Posterior cingulate gyrus (tissue), 11 donors: ENCODE measurements around the gene ELMO1.

Source experiments
- DNase-seq, 10 donors: peaks; one replicate each; pipeline versions ENCODE4 v3.0.0 to v3.0.0-alpha.2; 2020 to 2021; ENCODE audit warnings: mixed read lengths in 3 of 10
- intact Hi-C: fragments of 100-400 bp; cut with DNase I; formaldehyde crosslinking; loops from one replicate; pipeline ENCODE4 v1.15.1; 2023

Gene ELMO1

DNA sequence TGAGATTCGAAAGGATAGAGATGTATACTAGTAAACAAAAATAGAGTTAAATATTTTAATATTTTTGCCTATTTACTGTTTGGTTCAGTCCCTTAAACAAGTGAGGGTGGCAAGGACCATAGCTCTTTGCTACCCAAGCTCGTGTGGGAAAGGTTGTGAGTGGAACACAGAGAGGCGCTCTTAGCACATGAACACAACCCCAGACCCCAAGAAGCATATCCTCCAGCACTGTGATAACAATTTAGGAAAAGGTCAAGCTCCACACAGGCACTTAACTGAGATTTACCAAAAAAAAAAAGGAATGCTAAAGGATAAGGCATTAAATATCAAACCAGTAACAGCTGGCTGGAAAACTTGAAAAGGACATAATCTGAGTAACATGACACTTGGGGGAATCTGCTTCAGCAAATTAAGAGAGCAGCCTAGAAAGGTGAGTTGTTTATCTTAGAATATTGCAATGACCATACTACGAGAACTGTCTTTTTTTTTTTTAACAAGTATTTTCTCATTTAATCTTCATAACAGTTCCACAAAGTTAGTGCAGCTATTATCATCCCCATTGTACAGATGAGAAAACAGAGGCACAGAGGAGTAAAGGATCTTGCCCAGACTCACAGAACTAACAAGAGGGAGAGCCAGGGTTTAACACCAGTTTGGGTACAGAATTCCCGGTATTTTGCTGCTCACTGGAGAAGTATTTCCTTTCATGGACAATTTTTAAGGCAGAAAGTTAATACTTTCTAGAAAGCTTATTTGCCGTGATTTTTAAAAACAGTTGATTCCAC is 420.9 kb downstream of the ELMO1 start:
- intact Hi-C loops, result no loop called here
- DNase-seq, result no peak

DNA sequence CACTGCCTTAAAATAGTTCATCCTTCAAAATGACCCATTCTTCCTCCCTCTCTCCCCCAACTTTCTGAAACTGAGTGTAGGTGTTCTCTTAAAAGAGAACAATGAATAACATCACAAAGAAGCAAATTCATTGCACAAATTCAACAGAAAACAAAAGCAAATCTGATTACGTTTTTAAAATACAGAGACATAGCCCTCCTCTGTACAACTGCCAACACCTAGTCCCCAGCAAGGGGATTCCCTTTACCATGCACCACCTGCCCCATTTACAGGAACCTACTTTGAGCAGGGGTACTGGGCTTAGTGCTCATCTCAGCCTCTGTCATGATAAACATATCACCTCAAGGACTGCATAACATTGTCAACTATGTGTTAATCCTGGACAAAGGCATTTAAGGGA is 421.6 kb downstream of the ELMO1 start:
- DNase-seq, result no peak
- intact Hi-C loops, result no loop called here

DNA sequence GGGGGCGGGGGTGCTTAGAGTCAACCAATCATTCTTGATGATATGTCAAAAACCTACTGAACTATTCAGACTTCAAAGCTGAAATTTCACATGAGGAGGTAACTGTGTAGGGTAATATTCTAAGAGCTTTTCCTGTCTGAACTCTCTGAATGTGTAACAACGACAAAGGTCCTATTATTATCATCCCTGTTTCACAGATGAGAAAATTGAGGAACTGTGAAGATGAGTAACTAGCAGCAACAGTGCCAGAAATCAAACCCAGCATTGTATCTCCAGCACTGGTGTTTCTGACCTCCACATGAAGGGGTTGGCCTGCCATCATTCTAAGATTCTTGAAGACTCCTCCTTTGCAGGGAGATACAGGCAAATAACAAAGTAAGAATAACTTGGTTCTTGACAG is 429.7 kb downstream of the ELMO1 start:
- intact Hi-C loops, result no loop called here
- DNase-seq, result no peak

DNA sequence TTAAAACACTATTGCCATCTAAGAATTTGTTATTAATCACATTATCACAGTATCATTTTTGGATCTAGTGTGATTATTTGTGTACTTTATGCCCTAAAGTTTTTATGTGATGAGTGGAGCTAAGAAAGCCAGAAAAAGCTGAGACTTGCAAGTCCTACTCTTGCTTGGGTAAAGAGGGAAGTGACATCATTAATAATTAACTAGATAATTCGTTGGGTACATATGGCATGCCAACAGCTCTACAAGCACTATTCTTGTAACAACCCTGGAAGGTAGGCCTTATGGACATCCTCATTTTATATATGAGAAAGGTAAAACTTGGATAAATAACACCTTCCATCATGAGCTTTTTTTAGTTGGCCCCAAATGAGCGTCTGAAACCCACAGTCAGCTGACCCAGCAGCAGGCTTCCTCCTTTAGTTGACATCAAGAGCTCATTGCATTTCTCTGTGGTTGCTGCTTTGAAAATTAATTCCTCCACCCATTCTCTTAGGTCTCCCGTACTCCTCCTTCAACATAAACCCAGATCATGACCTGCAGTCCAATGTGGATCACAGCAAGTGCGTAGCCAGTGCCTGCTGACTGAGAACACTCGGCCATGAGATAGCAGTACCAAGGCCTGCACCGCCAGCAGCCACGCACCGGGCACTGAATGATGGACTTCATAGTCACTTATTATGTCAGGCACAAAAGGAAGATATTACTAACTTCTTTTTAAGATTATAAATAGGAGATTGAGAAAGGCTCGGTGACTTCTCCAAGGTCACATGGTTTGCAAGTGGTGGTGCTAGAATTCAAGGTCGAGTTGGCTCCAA is 432.4 kb downstream of the ELMO1 start:
- intact Hi-C loops, result no loop called here
- no peak for DNase-seq

DNA sequence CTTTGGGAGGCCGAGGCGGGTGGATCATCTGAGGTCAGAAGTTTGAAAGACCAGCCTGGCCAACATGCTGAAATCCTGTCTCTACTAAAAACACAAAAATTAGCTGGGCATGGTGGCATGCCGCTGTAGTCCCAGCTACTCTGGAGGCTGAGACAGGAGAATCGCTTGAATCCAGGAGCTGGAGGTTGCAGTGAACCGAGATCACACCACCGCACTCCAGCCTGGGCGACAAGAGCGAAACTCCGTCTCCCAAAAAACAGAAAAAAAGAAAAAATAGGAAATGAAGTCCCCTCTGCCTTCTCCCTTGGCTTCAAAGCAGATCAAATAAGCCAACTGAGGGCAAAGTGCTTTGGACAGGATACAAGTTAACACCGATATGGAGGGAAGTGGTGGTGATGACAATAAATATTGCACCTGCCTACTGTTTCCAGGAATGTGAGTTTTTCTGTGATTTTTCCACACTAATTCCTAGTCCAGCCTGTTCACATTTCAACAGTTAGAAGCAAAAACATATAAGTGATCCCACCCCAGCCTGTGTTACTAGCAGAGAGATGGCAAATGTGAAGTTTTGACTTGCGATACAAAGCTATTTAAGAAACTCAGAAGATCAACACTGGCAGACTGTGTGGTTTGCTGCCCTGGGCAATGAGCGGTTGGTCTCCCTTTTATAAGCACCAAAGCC is 433.2 kb downstream of the ELMO1 start:
- intact Hi-C loops, result no loop called here
- DNase-seq, result no peak

DNA sequence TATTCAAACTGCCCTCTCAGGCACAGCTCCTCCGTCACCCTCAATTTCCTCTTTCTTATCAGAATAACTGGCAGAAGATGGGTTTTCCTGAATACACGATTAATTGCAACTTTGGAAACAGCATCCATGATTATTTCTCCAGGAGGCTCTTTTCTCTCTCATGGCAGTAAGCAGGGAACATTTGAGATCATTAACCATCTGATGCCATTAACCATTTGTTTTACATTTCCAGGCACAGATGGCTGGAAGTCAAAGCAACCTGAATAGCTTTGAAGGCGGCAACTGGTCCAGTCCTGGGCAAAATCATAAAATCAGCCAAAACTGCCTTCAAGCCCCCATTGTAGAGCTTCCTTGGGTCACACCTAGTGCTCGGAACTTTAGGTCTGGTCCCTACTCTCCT is 434.9 kb downstream of the ELMO1 start:
- no peak for DNase-seq
- intact Hi-C loops, result no loop called here

DNA sequence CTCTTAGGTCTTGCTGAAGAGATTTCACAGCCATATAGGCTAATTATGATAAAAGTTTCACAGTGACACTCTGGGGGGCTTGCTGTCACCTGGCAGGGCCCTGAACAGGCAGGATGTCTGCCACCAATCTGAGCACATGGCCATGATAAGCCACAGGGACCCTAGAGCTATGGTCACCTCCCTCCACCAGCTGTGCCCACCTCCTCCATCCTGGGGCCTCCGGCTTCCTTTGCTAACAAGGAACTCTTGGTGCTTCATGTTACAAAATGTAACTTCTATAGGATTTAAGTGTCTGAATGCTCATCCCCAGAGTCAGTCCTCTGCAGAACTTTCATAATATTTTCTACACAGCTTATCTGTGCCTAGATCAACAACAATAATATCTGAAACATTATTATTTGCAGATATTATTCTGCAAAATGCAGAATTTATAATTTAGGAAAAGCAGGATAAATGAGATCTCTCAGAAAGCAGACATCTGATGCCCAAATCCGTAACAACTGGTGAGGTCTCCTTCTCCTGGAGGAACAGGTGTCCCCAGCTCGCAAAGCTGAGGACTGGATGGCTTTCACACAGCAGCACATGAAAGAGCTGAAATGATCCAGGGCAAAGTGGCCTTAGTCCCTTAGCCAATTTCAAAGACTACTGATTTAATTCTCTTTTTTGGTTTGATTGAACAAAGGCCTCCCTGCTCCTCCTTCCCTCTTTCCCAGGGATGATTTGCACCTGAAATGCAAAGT is 437.3 kb downstream of the ELMO1 start:
- no peak for DNase-seq
- intact Hi-C loops, result no loop called here

DNA sequence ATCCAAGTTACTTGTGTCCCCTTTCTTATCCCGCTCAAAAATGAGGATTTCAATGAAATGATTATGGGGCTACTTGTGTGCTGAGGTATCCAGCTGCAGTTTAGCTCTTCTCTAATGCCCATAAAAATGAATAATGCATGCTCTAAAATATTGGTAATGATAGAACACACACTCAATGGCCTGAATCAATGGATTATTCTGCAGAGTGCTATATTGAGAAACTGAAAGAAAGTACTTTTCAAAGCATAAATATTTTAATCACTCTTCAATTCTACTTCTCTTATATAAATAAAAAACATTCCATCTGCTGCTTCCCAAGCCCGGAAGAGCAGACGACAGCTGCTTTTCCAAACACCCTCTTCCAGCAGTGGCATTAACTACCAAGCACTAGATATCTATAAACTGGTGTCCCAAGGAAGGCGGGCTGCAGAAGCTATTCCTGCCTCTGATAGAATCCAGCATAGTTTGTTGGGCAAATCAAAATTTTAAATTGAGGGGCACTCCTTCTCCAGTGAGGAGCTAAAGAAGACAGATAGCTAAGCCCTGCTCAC is 439.5 kb downstream of the ELMO1 start:
- intact Hi-C loops, result no loop called here
- no peak for DNase-seq

DNA sequence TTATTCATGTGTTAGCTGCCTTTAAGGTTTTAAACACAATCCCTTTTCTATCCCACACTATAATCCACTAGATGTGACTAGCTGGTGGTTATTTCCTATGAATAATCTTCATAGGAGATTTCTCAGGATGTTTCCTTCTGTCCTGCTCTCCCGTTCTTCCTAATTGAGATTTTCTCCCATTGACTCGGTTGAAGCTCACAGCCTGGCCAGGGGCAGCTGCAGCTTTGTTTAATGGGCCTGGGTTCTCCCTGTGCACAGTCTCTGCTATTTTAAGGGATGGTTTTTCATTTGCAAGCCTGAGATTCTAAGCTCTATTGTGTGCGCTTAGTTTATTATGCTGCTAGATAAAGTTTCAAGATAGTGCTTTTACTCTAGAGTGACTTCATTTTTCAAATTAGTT is 441.0 kb downstream of the ELMO1 start:
- intact Hi-C loops, result no loop called here
- no peak for DNase-seq

DNA sequence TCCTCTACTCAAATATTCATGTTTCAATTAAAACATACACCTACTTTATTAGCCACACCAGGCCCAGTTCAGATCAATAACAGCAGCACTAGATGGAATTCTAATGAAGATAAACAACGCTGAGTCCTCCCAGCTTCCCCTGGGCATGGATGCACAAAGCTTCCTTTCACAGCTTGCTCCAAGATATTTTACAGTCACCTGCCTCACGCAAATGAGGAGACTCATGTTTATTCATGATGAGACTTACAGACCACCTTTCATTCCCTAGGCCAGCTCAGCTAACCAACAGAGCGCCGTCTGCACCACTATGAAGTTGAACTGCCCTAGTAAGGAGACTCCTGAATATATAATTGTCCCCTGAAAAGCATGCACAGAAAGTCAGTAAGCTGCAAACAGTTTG is 441.4 kb downstream of the ELMO1 start:
- no peak for DNase-seq

DNA sequence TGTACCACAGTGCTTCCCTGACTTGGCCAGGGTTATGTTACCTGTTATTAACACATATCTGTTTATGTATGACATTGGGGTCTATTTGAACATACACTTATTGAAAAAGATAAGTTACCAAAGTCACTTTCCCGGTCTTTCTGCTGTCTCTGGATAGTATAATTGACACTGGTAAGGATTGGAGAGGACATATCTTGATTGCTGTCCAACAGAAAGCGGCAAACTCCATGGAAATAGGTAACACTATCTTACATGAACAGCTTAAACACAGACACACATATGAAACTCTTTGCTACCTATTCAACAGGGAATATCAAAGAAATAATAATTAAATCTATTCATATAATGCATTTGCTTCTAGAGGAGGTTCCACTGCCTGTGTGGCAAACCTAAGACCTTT is 441.9 kb downstream of the ELMO1 start:
- intact Hi-C loops, result no loop called here
- no peak for DNase-seq

More for the DNA sequence above, 441.4 kb downstream of the ELMO1 start:
- intact Hi-C loops, result no loop called here

DNA sequence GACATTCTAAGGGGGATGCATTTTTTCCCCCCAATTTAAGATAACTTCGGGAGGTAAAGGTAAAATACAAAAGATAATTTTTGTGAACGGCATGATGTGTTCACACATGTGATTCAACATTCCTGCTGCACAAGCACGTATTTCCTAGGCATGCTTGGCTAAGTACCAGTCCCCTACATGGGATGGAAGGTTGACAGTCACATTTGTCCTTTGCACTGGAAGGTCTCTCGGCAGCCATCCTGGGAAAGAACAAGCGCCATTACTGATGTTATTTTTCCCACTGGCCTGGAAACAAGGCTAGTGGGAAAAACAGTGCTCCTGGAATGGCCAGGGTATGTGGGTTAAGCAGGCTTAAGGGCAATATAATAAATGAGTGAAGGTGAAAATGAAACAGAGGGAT is 448.2 kb downstream of the ELMO1 start:
- DNase-seq, result no peak
- intact Hi-C loops, result no loop called here

DNA sequence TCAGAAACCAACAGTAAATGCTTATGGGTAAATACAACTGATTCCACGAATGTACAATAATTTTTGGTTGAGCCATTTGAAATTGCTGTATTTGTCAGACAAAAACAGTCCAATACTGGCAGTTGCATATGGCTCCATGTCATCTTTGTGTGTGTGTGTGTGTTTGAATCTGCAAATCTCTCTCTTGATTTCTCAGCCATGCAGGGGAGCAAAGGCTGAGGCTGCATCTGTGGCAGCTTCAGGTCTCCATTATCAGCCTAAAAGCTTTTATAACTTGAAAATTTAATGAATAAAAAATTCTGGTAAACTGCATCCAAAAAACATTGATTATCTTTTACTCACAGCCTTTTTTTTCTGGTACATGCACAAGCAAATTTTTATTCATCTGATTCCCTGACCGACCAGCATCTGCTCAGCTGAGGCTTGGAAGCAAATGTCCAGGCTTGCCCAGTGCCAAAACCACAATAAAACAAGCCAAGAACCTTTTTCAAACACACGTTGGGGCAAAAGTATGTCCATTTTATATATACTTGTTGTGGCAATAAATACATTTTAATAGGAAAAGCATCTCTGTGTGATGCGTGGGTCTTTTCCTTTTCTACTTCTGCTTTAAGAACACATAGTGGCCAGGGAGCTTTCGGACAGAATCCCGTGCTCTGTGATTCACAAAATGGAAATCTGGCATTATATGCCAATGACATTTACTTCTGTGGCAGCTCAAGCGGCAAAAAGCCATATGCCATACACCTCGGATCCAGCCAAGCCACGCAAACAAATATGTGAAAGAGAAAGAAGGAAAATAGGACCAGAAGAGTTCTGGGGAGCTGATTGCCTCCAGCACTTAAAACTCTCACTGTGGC is 448.8 kb downstream of the ELMO1 start:
- intact Hi-C loops, result loop anchor here (10.0 kb wide), 1 partner anchor 75 kb away; no protein-coding TSS in a partner anchor
- no peak for DNase-seq

DNA sequence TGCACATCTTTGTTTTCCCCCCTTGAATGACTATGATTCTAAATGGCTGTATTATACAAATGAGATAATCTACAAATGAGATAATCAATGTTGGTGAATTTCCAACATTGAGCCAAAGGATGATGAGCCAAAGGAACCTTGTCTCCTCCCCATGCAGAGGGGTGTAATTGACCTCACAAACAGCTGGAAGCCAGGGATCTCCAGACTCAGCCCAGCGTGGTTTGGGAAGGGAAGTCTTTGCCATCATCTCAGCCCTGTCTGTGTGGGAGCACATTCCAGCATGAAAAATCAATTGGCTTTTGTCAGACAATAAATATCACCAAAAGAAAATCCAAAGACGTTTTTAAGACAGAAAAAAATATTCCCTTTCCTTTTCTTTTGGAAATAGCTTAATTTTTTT is 452.9 kb downstream of the ELMO1 start:
- intact Hi-C loops, result loop anchor here (10.0 kb wide), 1 partner anchor 79 kb away; no protein-coding TSS in a partner anchor
- no peak for DNase-seq

DNA sequence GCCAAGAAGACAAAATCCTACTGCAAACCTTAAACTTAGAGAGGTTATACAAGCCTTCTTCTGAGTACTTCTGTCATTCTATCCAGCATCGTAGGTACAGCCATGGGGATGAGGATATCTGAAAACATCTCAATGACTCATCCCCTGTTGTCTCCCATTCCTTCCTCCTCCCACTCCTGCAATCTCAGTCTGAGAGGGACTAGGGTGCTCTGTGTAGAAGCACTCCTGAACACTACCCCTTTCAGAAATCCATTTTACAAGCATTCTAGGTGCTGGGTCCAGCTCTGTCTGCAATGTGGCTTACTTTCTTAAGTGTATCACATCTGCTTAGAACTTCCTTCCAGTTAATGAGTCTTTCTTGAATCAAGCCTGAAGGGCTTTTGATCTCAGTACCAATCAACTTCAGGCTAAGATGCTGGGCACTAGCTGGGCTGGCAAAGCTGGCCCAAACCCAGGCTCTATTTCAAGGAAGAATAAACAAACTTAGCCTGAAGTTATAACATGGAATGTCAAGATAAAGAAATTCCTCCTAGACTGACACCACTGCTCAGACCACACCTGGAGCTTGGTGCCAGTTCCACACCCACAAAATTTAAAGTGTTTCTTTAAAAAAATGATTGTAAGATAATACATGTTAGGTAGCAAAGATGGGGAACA is 454.1 kb downstream of the ELMO1 start:
- intact Hi-C loops, result loop anchor here (10.0 kb wide), 1 partner anchor 80 kb away; no protein-coding TSS in a partner anchor
- DNase-seq, result no peak

DNA sequence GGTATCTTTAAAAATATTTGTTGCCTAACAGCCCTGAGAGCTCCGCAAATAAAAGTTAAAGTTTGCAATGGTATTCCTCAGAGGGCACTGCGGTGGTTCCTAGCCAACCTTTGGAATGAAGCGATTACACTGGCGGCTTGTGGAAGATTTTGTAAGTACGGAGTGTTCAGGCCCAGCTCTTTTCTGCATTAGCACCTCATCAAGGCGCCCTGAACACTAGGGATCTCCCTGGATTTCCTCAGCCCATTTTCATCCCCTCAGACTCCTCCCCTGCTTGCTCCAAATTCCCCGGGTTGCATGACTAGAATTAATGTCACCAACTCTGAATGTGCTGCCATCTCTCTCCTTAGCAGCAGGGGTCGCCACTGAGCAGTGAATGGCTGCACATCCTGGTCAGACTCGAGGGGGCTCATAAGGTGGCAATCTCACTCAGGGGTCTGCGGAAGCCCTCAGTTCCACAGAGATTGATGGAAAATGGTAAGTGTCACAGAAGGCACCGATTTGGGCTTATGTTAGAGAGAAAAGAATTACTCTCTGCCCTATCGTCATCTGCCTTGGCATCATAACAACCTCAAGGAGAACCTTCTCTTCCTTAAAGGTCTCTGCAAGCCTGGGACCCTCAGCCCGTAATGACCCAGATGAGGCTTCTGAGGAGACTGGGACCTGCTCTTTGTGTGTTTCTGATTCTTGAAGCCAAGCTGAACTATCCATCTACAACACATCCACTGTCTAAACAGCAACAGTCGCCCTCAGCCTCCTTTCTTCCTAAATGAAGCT is 461.5 kb downstream of the ELMO1 start:
- peak; percentile 50 to 95 (median 80) for DNase-seq
- intact Hi-C loops, result loop anchor here (5.0 kb wide), 2 partner anchors 195 to 210 kb away; no protein-coding TSS in a partner anchor

DNA sequence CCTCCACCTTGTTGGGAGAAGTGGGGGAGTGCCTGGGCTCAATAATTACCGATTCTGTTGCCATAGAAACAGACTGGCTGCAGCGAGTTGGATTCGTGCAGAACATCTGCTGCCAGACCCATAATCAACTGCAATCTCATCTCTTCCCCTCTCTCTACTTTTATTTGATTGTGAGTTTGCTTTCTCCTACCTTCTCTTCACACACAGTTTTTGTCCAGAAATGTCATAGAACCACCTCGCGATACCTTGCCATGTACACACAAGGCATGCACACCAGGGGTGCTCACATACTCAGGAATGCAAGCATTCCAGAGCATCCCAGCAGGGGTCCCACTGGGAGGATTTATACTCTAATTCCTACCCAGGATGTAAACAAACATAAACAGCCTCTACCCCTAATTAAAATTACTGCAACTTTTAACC is 462.1 kb downstream of the ELMO1 start:
- intact Hi-C loops, result loop anchor here (5.0 kb wide), 2 partner anchors 196 to 211 kb away; no protein-coding TSS in a partner anchor
- peak in 1 of 10 donors; percentile 76 for DNase-seq
